HCT116 (cell line): ENCODE results near the gene SCN2A. TPM values are rescaled to one million over a fixed set of nuclear protein-coding genes. Genes with fewer than 3 reads are reported as not detected.

Source experiments
- ATAC-seq: fragments of 200-7000 bp; cut with Tn5 transposase; 2 replicates; pipeline ENCODE4 v1.9.1; 2020; ENCODE audit warnings: mild to moderate bottlenecking, moderate library complexity
- BruUV-seq: library from RNA; stranded (reverse); fragments of 400-500 nt; replicated peaks from 2 replicates; lab custom pipeline; 2021; lab: Mats Ljungman, UMichigan
- CTCF ChIA-PET: fragments of 300-600 bp; sonication (Branson Sonifier 250); formaldehyde crosslinking; loops from one replicate; lab custom pipeline; 2021; ENCODE audit warnings: antibody characterized with exemption; lab: Charles Lee
- POLR2A ChIA-PET: fragments of 300-600, 350-600 bp; sonication (Branson Sonifier 250); formaldehyde crosslinking; loops from one replicate; lab custom pipeline; 2021; ENCODE audit warnings: antibody characterized with exemption; lab: Charles Lee
- RAD21 ChIA-PET, 2 experiments: fragments of 300-600 bp; sonication (Branson Sonifier 250); formaldehyde crosslinking; loops; one replicate each; lab custom pipeline; 2023; ENCODE audit warnings: low total read pairs in 2 of 2; ENCODE audit not compliant: uncharacterized antibody in 2 of 2, unreplicated experiment in 2 of 2, low non-redundant PET in 1 of 2; lab: Charles Lee
- DNase-seq: peaks from one replicate; pipeline ENCODE4 v3.0.0-alpha.2; 2010; ENCODE audit warnings: low read depth, low spot score
- H2AFZ ChIP-seq: fragments of 200-600 bp; shearing (Covaris generic), sonication (generic); 2 replicates; pipeline ENCODE4 v1.6.1; 2017; ENCODE audit warnings: low read depth, mixed run types, mixed read lengths, antibody characterized with exemption, low read length; ENCODE audit not compliant: poor library complexity, severe bottlenecking
- H3K27ac ChIP-seq: 2 replicates; pipeline ENCODE4 v1.5.1; 2012; ENCODE audit warnings: low read depth, low read length
- H3K27me3 ChIP-seq: fragments of 200-600 bp; sonication (generic); 2 replicates; pipeline ENCODE4 v1.6.1; 2016; ENCODE audit warnings: mixed run types, low read length, mixed read lengths; ENCODE audit not compliant: insufficient read depth
- H3K36me3 ChIP-seq, 2 experiments: fragments of 200-500 bp in 1 of 2; fragments of 200-600 bp in 1 of 2; sonication (Bioruptor generic) in 1 of 2; sonication (generic) in 1 of 2; 2 replicates each; pipeline versions ENCODE4 v1.5.1 to v1.6.1; 2014 to 2016; ENCODE audit warnings: low read length in 2 of 2, inconsistent platforms in 1 of 2, mixed read lengths in 1 of 2, mixed run types in 1 of 2; ENCODE audit not compliant: insufficient read depth in 2 of 2, control insufficient read depth in 1 of 2
- H3K4me1 ChIP-seq, 2 experiments: fragments of 200-600 bp in 1 of 2; sonication (generic) in 1 of 2; 2 replicates each; pipeline versions ENCODE4 v1.5.1 to v1.6.1; 2012 to 2017; ENCODE audit warnings: low read length in 2 of 2, inconsistent platforms in 1 of 2, mild to moderate bottlenecking in 1 of 2, mixed read lengths in 1 of 2, mixed run types in 1 of 2, moderate library complexity in 1 of 2; ENCODE audit not compliant: insufficient read depth in 2 of 2, control insufficient read depth in 1 of 2
- H3K4me2 ChIP-seq: fragments of 200-600 bp; sonication (generic); 2 replicates; pipeline ENCODE4 v1.6.1; 2017; ENCODE audit warnings: mixed run types, low read length, mixed read lengths
- H3K4me3 ChIP-seq, 2 experiments: fragments of 200-600 bp in 1 of 2; sonication (generic) in 1 of 2; replicated peaks in 1 of 2; 2 replicates each; pipeline ENCODE4 v1.5.1; 2011 to 2016; ENCODE audit warnings: low read length in 2 of 2, control low read depth in 1 of 2, low read depth in 1 of 2, mild to moderate bottlenecking in 1 of 2, mixed read lengths in 1 of 2, mixed run types in 1 of 2
- H3K79me2 ChIP-seq: fragments of 200-600 bp; sonication (generic); 2 replicates; pipeline ENCODE4 v1.6.1; 2017; ENCODE audit warnings: mild to moderate bottlenecking, mixed run types, low read length, moderate library complexity, mixed read lengths; ENCODE audit not compliant: insufficient read depth
- H3K9ac ChIP-seq: fragments of 200-600 bp; sonication (generic); 2 replicates; pipeline ENCODE4 v1.6.1; 2016; ENCODE audit warnings: low read length, mixed read lengths
- H3K9me2 ChIP-seq: fragments of 200-600 bp; sonication (generic), shearing (Covaris generic); 2 replicates; pipeline ENCODE4 v1.6.1; 2017; ENCODE audit warnings: mixed run types, mild to moderate bottlenecking, moderate library complexity; ENCODE audit not compliant: insufficient read depth
- H3K9me3 ChIP-seq, 2 experiments: fragments of 200-500 bp in 1 of 2; fragments of 200-600 bp in 1 of 2; sonication (Bioruptor generic) in 1 of 2; sonication (generic) in 1 of 2; 2 replicates each; pipeline ENCODE4 v1.6.1; 2014 to 2017; ENCODE audit warnings: low read length in 2 of 2, mixed read lengths in 2 of 2, inconsistent platforms in 1 of 2, low read depth in 1 of 2, mild to moderate bottlenecking in 1 of 2, mixed run types in 1 of 2, moderate library complexity in 1 of 2; ENCODE audit not compliant: control insufficient read depth in 1 of 2, insufficient read depth in 1 of 2
- H4K20me1 ChIP-seq: fragments of 200-600 bp; sonication (generic), shearing (Covaris generic); 2 replicates; pipeline ENCODE4 v1.6.1; 2017; ENCODE audit warnings: mixed run types, mild to moderate bottlenecking, moderate library complexity; ENCODE audit not compliant: insufficient read depth
- CEBPB ChIP-seq: IDR thresholded peaks from 2 replicates; pipeline ENCODE4 v1.6.1; 2012; ENCODE audit warnings: low read depth
- EGR1 ChIP-seq: IDR thresholded peaks from 2 replicates; pipeline ENCODE4 v1.6.1; 2012; ENCODE audit warnings: low read depth
- ELF1 ChIP-seq: IDR thresholded peaks from 2 replicates; pipeline ENCODE4 v1.6.1; 2012; ENCODE audit warnings: low read depth, borderline replicate concordance
- EZH2phosphoT487 ChIP-seq: fragments of 200-600 bp; IDR thresholded peaks from 2 replicates; pipeline ENCODE4 v1.6.1; 2018; ENCODE audit warnings: antibody characterized with exemption, borderline replicate concordance
- FOSL1 ChIP-seq: IDR thresholded peaks from 2 replicates; pipeline ENCODE4 v1.6.1; 2012; ENCODE audit warnings: low read depth
- POLR2A ChIP-seq: IDR thresholded peaks from 2 replicates; pipeline ENCODE4 v1.7.0; 2011; ENCODE audit warnings: borderline replicate concordance; ENCODE audit not compliant: insufficient read depth, insufficient read length; ENCODE audit errors: extremely low read depth
- POLR2AphosphoS5 ChIP-seq: IDR thresholded peaks from 2 replicates; pipeline ENCODE4 v1.6.1; 2011; ENCODE audit warnings: mild to moderate bottlenecking, low read depth, low read length, moderate library complexity
- SP1 ChIP-seq: IDR thresholded peaks from 2 replicates; pipeline ENCODE4 v1.6.1; 2012; ENCODE audit warnings: low read depth
- SRF ChIP-seq: IDR thresholded peaks from 2 replicates; pipeline ENCODE4 v1.6.1; 2012; ENCODE audit warnings: low read depth
- ZNF274 ChIP-seq: fragments of 200-500 bp; sonication (Bioruptor generic); IDR thresholded peaks from 2 replicates; pipeline ENCODE4 v1.6.1; 2014; ENCODE audit warnings: mild to moderate bottlenecking, low read depth, low read length, inconsistent platforms
- intact Hi-C: fragments of 100-400 bp; cut with micrococcal nuclease; formaldehyde crosslinking; loops from 2 replicates; pipeline ENCODE4 v1.10.0; 2022
- total RNA-seq: library from RNA; stranded (reverse); gene quantifications from one replicate; pipeline ENCODE4 v1.2.1, GENCODE V29; 2021; ENCODE audit not compliant: unreplicated experiment
- TF ChIP-seq, protein P1 (sequence below): IDR thresholded peaks from 2 replicates; pipeline ENCODE4 v1.6.1; 2012
- TF ChIP-seq, protein P2 (sequence below): IDR thresholded peaks from 2 replicates; pipeline ENCODE4 v1.6.1; 2012
- TF ChIP-seq, protein P3 (sequence below), 3 experiments: fragments of 200-600 bp in 1 of 3; sonication (generic) in 1 of 3; IDR thresholded peaks in 2 of 3; conservative IDR thresholded peaks in 1 of 3; 2 replicates each; pipeline ENCODE4 v1.5.1; 2012 to 2017; ENCODE audit warnings: low read depth in 2 of 3, low read length in 2 of 3, antibody characterized with exemption in 1 of 3, borderline replicate concordance in 1 of 3, control low read depth in 1 of 3, mild to moderate bottlenecking in 1 of 3, mixed read lengths in 1 of 3, mixed run types in 1 of 3, moderate library complexity in 1 of 3; ENCODE audit not compliant: insufficient read depth in 1 of 3
- TF ChIP-seq, protein P4 (sequence below): IDR thresholded peaks from 2 replicates; pipeline ENCODE4 v1.6.1; 2012; ENCODE audit warnings: low read depth

The SCN2A gene
- total RNA-seq, 1 experiment from 2014 or later: 0.25 TPM

DNA sequence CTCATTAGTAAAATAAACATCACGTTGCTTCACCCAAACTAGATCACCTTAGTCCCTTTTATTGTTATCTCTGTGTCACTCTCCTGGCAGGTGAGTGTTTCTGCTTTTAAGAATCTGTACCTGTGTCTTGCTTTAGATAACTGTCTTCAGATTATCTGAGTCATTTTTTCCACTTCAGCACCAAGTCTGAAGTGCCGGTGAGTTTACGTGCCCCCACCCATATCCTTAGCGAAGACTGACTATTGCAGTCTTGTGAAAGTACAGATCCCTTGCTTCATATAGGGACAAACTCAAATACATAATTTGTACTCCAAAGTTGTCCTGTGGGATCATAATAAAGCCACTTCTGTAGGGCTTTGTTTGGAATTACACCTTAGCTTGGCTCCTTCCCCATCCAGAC is 41.1 kb downstream of the SCN2A start:
- Histone ChIP-seq H3K4me1 (no peaks in the 10 kb centered on the region), H3K27ac (no peak overlapping the region), H3K4me2 (no peak overlapping the region), H2AFZ (no peak overlapping the region), H3K4me3 (no peak overlapping the region), H3K9me2 (no peaks in the 10 kb centered on the region), H3K36me3 (no peaks in the 10 kb centered on the region), H3K79me2 (no peaks in the 10 kb centered on the region), H3K9me3 (no peaks in the 10 kb centered on the region), H3K27me3 (no peaks in the 10 kb centered on the region), H3K9ac (no peak overlapping the region), H4K20me1 (no peaks in the 10 kb centered on the region)
- intact Hi-C loops: no loop called here
- no TSS peak for BruUV-seq
- TF ChIP-seq, protein P1, sequence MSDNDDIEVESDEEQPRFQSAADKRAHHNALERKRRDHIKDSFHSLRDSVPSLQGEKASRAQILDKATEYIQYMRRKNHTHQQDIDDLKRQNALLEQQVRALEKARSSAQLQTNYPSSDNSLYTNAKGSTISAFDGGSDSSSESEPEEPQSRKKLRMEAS: no peak
- TF ChIP-seq POLR2AphosphoS5: no peak
- DNase-seq (no peak), ATAC-seq (no peak)
- ChIA-PET POLR2A (no interaction called here), CTCF (no interaction called here), RAD21 (no interaction called here)

DNA sequence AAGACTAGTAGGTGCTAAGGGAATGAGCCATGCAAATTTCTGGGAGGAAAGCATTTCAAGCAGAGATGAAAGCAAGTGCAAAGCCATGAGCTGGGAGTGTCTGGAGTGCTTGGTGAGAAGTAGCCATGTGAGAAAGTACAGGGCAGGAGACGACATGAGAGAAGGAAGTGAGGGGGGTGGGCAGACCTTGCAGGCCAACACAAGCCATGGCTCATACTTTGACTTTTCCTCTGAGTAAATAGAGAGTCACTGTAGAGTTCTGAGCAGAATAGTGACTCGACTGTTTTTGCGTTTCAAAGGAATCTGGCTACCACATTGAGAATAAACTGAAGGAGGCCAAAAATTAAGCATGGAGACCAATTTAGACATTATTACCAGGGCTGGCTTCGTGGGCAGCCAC is 42.2 kb downstream of the SCN2A start:
- Histone ChIP-seq H2AFZ (no peak overlapping the region), H3K4me3 (no peak overlapping the region), H3K9me2 (no peaks in the 10 kb centered on the region), H3K27ac (no peak overlapping the region), H3K27me3 (no peaks in the 10 kb centered on the region), H4K20me1 (no peaks in the 10 kb centered on the region), H3K4me2 (no peak overlapping the region), H3K36me3 (no peaks in the 10 kb centered on the region), H3K79me2 (no peaks in the 10 kb centered on the region), H3K9ac (no peak overlapping the region), H3K9me3 (no peaks in the 10 kb centered on the region), H3K4me1 (no peaks in the 10 kb centered on the region)
- ChIA-PET CTCF (no interaction called here), RAD21 (no interaction called here), POLR2A (no interaction called here)
- intact Hi-C loops: no loop called here
- TF ChIP-seq ELF1 (no peak), CEBPB (no peak), SP1 (no peak), FOSL1 (no peak), EZH2phosphoT487 (no peak), ZNF274 (no peak), EGR1 (no peak), POLR2A (no peak), SRF (no peak), POLR2AphosphoS5 (no peak)
- TF ChIP-seq, protein P2, sequence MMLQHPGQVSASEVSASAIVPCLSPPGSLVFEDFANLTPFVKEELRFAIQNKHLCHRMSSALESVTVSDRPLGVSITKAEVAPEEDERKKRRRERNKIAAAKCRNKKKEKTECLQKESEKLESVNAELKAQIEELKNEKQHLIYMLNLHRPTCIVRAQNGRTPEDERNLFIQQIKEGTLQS: no peak
- TF ChIP-seq, protein P3, sequence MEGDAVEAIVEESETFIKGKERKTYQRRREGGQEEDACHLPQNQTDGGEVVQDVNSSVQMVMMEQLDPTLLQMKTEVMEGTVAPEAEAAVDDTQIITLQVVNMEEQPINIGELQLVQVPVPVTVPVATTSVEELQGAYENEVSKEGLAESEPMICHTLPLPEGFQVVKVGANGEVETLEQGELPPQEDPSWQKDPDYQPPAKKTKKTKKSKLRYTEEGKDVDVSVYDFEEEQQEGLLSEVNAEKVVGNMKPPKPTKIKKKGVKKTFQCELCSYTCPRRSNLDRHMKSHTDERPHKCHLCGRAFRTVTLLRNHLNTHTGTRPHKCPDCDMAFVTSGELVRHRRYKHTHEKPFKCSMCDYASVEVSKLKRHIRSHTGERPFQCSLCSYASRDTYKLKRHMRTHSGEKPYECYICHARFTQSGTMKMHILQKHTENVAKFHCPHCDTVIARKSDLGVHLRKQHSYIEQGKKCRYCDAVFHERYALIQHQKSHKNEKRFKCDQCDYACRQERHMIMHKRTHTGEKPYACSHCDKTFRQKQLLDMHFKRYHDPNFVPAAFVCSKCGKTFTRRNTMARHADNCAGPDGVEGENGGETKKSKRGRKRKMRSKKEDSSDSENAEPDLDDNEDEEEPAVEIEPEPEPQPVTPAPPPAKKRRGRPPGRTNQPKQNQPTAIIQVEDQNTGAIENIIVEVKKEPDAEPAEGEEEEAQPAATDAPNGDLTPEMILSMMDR (IDR thresholded peaks at IDR 0.05 in 2 of 3, conservative IDR thresholded peaks at IDR 0.05 in 1 of 3; ENCODE audit: borderline replicate concordance in 1 of 3, insufficient read depth in 1 of 3, low read depth in 2 of 3, low read length in 2 of 3): no peak
- TF ChIP-seq, protein P4, sequence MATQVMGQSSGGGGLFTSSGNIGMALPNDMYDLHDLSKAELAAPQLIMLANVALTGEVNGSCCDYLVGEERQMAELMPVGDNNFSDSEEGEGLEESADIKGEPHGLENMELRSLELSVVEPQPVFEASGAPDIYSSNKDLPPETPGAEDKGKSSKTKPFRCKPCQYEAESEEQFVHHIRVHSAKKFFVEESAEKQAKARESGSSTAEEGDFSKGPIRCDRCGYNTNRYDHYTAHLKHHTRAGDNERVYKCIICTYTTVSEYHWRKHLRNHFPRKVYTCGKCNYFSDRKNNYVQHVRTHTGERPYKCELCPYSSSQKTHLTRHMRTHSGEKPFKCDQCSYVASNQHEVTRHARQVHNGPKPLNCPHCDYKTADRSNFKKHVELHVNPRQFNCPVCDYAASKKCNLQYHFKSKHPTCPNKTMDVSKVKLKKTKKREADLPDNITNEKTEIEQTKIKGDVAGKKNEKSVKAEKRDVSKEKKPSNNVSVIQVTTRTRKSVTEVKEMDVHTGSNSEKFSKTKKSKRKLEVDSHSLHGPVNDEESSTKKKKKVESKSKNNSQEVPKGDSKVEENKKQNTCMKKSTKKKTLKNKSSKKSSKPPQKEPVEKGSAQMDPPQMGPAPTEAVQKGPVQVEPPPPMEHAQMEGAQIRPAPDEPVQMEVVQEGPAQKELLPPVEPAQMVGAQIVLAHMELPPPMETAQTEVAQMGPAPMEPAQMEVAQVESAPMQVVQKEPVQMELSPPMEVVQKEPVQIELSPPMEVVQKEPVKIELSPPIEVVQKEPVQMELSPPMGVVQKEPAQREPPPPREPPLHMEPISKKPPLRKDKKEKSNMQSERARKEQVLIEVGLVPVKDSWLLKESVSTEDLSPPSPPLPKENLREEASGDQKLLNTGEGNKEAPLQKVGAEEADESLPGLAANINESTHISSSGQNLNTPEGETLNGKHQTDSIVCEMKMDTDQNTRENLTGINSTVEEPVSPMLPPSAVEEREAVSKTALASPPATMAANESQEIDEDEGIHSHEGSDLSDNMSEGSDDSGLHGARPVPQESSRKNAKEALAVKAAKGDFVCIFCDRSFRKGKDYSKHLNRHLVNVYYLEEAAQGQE: no peak
- DNase-seq (no peak), ATAC-seq (no peak)
- BruUV-seq: no TSS peak
